KMS-11 (cell line): Measurements from ENCODE around the gene TASOR.
"Not testable (repeated sequence)": the region's sequence is repeated elsewhere in the genome, so short reads cannot be mapped to it uniquely, and the experiment has no call there.

Experiments used
- H2AFZ ChIP-seq: fragments of 200-600 bp; sonication (generic); 2 replicates; pipeline ENCODE4 v1.6.1; 2016; ENCODE audit warnings: antibody characterized with exemption, mixed run types, low read depth
- H3K27ac ChIP-seq: fragments of 200-600 bp; sonication (generic); 2 replicates; pipeline ENCODE4 v1.6.1; 2016; ENCODE audit warnings: mild to moderate bottlenecking, mixed run types
- H3K27me3 ChIP-seq: fragments of 200-600 bp; sonication (generic); 2 replicates; pipeline ENCODE4 v1.6.1; 2017; ENCODE audit warnings: mild to moderate bottlenecking, low read depth, mixed run types, moderate library complexity; ENCODE audit not compliant: insufficient read depth
- H3K36me3 ChIP-seq: fragments of 200-600 bp; sonication (generic); 2 replicates; pipeline ENCODE4 v1.6.1; 2017; ENCODE audit warnings: mild to moderate bottlenecking, mixed run types; ENCODE audit not compliant: insufficient read depth
- H3K4me1 ChIP-seq: fragments of 200-600 bp; sonication (generic); 2 replicates; pipeline ENCODE4 v1.6.1; 2016; ENCODE audit warnings: mild to moderate bottlenecking, low read depth, mixed run types; ENCODE audit not compliant: poor library complexity, severe bottlenecking
- H3K4me2 ChIP-seq: fragments of 200-600 bp; sonication (generic); 2 replicates; pipeline ENCODE4 v1.7.0; 2016; ENCODE audit warnings: mild to moderate bottlenecking, mixed run types
- H3K4me3 ChIP-seq: fragments of 200-600 bp; sonication (generic); IDR thresholded peaks from 2 replicates; pipeline ENCODE4 v1.6.1; 2017; ENCODE audit warnings: low read depth, low read length, mixed read lengths; ENCODE audit not compliant: insufficient read depth
- H3K79me2 ChIP-seq: fragments of 200-600 bp; sonication (generic); 2 replicates; pipeline ENCODE4 v1.6.1; 2016; ENCODE audit warnings: low read depth, mixed run types; ENCODE audit not compliant: insufficient read depth
- H3K9ac ChIP-seq: fragments of 200-600 bp; sonication (generic); 2 replicates; pipeline ENCODE4 v1.6.1; 2016; ENCODE audit warnings: mild to moderate bottlenecking, mixed run types
- H4K20me1 ChIP-seq: fragments of 200-600 bp; sonication (generic); 2 replicates; pipeline ENCODE4 v1.6.1; 2016; ENCODE audit warnings: mild to moderate bottlenecking, mixed run types; ENCODE audit not compliant: insufficient read depth
- CTCF ChIP-seq: fragments of 200-600 bp; sonication (generic); conservative IDR thresholded peaks from 2 replicates; pipeline ENCODE4 v1.6.1; 2017; ENCODE audit warnings: low read depth, mild to moderate bottlenecking, antibody characterized with exemption, low read length, moderate library complexity, mixed read lengths

Gene TASOR

GRCh38 chr3:56720849-56721248 is 37.8 kb upstream of the TASOR start:
- Histone ChIP-seq H3K27ac (no peak overlapping the region; the same call in 1 of the 2 replicates), H3K4me3 (no peak overlapping the region), H3K36me3 (no peaks in the 10 kb centered on the region)

DNA sequence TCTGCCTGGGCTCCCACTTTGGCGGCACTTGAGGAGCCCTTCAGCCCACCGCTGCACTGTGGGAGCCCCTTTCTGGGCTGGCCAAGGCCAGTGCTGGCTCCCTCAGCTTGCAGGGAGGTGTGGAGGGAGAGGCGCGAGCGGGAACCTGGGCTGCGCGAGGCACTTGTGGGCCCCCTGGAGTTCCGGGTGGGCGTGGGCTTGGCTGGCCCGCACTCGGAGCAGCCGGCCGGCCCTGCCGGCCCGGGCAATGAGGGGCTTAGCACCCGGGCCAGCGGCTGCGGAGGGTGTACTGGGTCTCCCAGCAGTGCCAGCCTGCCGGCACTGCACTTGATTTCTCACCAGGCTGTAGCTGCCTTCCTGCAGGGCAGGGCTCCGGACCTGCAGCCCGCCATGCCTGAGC is 35.7 kb upstream of the TASOR start:
- H3K27ac ChIP-seq, H3K36me3 ChIP-seq, H4K20me1 ChIP-seq, H3K27me3 ChIP-seq, H3K4me3 ChIP-seq, H3K9ac ChIP-seq, H3K79me2 ChIP-seq, H2AFZ ChIP-seq, H3K4me2 ChIP-seq: not testable (repeated sequence)
- H3K4me1 ChIP-seq: peaks cover 35% of the 10 kb centered on the region

More at GRCh38 chr3:56720849-56721248, 37.8 kb upstream of the TASOR start:
- Histone ChIP-seq H3K79me2 (no peaks in the 10 kb centered on the region), H3K4me1 (peaks cover 51% of the 10 kb centered on the region), H3K4me2 (peak overlapping the region; percentile 49), H2AFZ (no peak overlapping the region), H3K27me3 (no peaks in the 10 kb centered on the region), H3K9ac (no peak overlapping the region), H4K20me1 (no peaks in the 10 kb centered on the region)
- no peak for TF ChIP-seq CTCF

GRCh38 chr3:56711344-56711743 is 28.3 kb upstream of the TASOR start:
- Histone ChIP-seq H3K27me3 (no peaks in the 10 kb centered on the region), H3K4me1 (peaks cover 15% of the 10 kb centered on the region), H4K20me1 (no peaks in the 10 kb centered on the region), H3K79me2 (no peaks in the 10 kb centered on the region), H3K9ac (no peak overlapping the region), H3K4me2 (peak overlapping the region; percentile 33), H3K27ac (no peak overlapping the region), H3K4me3 (no peak overlapping the region), H3K36me3 (no peaks in the 10 kb centered on the region), H2AFZ (peak overlapping the region; percentile 26; the same call in 1 of the 2 replicates)
- TF ChIP-seq CTCF: no peak

GRCh38 chr3:56707412-56707811 is 24.3 kb upstream of the TASOR start:
- H3K36me3 ChIP-seq, H4K20me1 ChIP-seq, H3K4me2 ChIP-seq, H3K27ac ChIP-seq, H3K9ac ChIP-seq, H3K27me3 ChIP-seq, H2AFZ ChIP-seq, H3K79me2 ChIP-seq, H3K4me3 ChIP-seq: not testable (repeated sequence)
- peaks cover 19% of the 10 kb centered on the region for H3K4me1 ChIP-seq

DNA sequence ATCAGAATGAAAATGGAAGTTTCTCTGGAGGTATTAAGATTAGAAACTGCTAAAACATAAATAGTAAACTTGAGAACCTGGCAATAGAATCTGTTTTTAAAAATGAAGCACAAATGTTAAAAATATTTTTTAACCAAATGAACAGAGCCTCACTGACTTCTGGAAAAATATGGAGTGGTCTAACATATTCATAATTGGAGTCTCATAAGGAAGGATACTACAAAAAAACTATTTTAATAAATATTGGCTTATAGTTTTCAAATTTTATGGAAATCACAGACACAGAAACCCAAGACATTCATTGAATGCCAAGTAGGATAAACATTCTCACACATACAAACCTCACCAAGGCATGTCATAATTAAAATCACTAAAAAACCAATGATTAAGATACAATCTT is 23.6 kb upstream of the TASOR start:
- Histone ChIP-seq H3K36me3 (no peaks in the 10 kb centered on the region), H3K27me3 (no peaks in the 10 kb centered on the region), H4K20me1 (no peaks in the 10 kb centered on the region), H3K9ac (no peak overlapping the region), H2AFZ (no peak overlapping the region), H3K4me1 (peaks cover 14% of the 10 kb centered on the region), H3K4me2 (no peak overlapping the region), H3K79me2 (no peaks in the 10 kb centered on the region), H3K27ac (no peak overlapping the region), H3K4me3 (no peak overlapping the region)
- no peak for TF ChIP-seq CTCF
